Left kidney (tissue), 1 donor: Measurements from ENCODE around the gene ZNF540. TPM values are rescaled to one million over a fixed set of nuclear protein-coding genes. Genes with fewer than 3 reads are reported as not detected.

Experiments used
- polyA plus RNA-seq: library from polyadenylated mRNA; unstranded; fragments of 120-200 nt; gene quantifications from one replicate; pipeline ENCODE4 v1.2.1, GENCODE V29; 2013; ENCODE audit not compliant: insufficient read length

Gene ZNF540
- polyA plus RNA-seq, 1 donor: 7.3 TPM

Other genes with a start within 250 kb of the ZNF540 start
- 11.6 TPM for gene ZNF527, start 223.8 kb upstream of the ZNF540 start, polyA plus RNA-seq
- gene ZNF569, start 127.4 kb upstream of the ZNF540 start, polyA plus RNA-seq: 14.1 TPM
- 11.6 TPM for gene ZNF570, start 125.5 kb upstream of the ZNF540 start, polyA plus RNA-seq
- gene ZNF793, start 87.9 kb upstream of the ZNF540 start, polyA plus RNA-seq: 38.0 TPM
- 14.0 TPM for gene ZNF571, start 84 bp upstream of the ZNF540 start, polyA plus RNA-seq
- 29.6 TPM for gene ZFP30, start 60.6 kb downstream of the ZNF540 start, polyA plus RNA-seq
- 16.5 TPM for gene ZNF607, start 124.9 kb downstream of the ZNF540 start, polyA plus RNA-seq
- gene ZNF573, start 184.7 kb downstream of the ZNF540 start, polyA plus RNA-seq: 20.9 TPM